ENCODE results near the gene TANGO6.

The TANGO6 gene

DNA sequence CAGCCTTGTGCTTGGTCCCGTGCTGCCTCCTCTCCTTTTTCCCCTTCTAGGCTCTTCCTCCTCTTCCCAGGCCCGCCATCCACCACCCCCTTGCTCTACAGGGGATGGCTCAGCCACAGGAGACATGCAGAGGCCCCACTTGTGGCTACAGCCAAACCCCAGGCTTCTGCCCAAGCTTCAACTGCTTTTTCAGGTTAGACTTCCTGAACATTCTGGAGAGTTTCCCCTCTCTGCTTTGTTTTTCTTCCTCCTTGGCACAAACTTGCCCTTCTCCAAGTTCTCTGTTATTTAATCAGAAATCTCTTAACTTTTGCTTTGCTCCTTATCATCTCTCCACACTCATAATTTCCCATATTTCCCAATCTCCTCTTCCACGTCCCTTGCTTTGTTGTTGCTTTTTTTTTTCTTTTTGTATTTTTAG, 243.8 kb downstream of the TANGO6 start:
- in situ Hi-C loops (cut with HindIII; ENCODE audit: low sequenced_read_pairs) = loop anchor here (5.0 kb wide), 1 partner anchor 55 kb away; no protein-coding TSS in a partner anchor
- no peak overlapping the region for H3K4me3 ChIP-seq (ENCODE audit: low read depth, low read length)
- no peak for DNase-seq (ENCODE audit: low read depth)
- TF ChIP-seq CTCF (IDR thresholded peaks at IDR 0.05; ENCODE audit: low read depth, low read length, missing control alignments) = no peak

DNA sequence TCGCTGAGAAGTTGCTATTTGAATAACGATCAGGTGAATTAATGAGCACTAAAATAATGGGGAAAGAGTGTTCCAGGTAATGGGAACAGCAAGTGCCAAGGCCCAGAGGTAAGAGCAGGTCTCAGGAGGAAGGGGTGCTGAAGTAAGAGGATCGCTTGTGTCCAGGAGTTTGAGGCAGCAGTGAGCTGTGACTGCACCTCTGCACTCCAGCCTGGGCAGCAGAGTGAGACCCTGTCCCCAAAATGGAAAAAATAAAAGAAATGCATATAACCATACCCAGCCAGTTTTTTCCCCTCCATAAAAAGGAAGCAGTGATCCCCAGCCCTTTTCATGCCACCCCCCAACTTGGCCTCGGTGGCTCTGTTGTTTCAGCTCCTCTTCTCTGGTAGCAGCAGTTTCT, 245.4 kb downstream of the TANGO6 start:
- in situ Hi-C loops (cut with HindIII; ENCODE audit: low sequenced_read_pairs) = loop anchor here (5.0 kb wide), 1 partner anchor 56 kb away; no protein-coding TSS in a partner anchor
- no peak overlapping the region for H3K4me3 ChIP-seq (ENCODE audit: low read depth, low read length)
- no peak for TF ChIP-seq CTCF (IDR thresholded peaks at IDR 0.05; ENCODE audit: low read depth, low read length, missing control alignments)
- no peak for DNase-seq (ENCODE audit: low read depth)

DNA sequence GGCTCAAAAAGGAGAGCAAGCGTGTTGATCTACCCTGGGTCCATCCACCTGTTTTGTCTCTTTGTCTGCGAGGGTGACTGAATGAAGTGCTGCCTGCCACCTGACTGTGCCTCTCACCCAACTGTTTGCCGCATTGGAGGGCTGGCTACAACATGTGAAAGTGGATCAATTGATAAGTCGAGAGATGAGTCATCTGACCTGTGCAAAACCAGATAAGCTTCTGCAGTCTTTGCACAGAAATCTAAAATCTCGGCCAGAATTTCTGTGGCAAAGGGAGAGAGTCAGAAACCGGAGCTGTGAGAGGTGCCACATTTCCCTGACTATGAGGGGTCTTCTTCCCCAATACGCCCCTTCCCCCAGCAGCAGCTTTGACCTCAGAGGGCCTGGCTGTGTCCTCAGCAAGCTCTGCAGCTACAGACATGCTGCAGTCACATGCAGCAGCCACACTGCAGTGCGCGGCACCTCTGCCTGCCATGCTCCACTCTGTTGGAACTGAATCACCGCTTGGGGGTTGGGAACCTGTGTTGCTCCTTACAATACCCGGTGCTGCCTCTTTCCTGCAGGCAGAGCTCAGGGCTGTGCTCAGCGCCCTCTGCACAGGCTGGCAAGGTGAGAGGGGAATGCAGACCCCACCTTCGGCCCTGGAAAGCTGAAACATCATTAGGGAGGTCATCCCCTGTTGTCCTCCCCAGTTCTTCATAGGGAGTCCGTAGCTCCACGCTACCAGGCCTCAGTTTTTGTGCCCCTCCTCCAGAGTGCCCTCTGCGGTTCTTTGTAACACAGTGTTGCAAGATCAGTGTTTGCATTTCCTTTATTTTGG, 246.0 kb downstream of the TANGO6 start:
- DNase-seq (ENCODE audit: low read depth) = no peak
- in situ Hi-C loops (cut with HindIII; ENCODE audit: low sequenced_read_pairs) = loop anchor here (5.0 kb wide), 1 partner anchor 57 kb away; no protein-coding TSS in a partner anchor
- no peak for TF ChIP-seq CTCF (IDR thresholded peaks at IDR 0.05; ENCODE audit: low read depth, low read length, missing control alignments)
- H3K4me3 ChIP-seq (ENCODE audit: low read depth, low read length) = no peak overlapping the region

GRCh38 chr16:69093974-69094373, 250.6 kb downstream of the TANGO6 start:
- no peak overlapping the region for H3K4me3 ChIP-seq (ENCODE audit: low read depth, low read length)
- no peak for TF ChIP-seq CTCF (IDR thresholded peaks at IDR 0.05; ENCODE audit: low read depth, low read length, missing control alignments)
- no peak for DNase-seq (ENCODE audit: low read depth)
- in situ Hi-C loops (cut with HindIII; ENCODE audit: low sequenced_read_pairs) = no loop called here

DNA sequence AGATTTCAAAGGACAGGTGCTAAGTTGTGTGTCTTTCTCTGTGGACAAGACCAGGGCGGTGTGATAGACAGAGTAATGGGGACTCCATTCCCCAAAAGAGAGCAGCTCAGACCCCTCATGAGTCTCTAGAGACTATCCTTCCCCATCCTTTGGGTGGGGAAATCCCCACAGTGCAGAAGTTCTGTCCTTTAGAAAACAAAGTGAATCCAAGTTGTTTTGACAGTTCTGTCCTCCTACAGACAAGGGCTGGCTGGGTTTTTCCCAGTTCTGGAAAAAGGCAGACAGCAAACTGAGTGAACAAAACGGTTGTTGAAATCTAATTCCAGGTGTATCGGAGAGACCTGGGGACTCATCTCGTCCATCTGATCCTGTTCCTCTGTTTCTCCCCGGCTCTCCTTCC, 251.2 kb downstream of the TANGO6 start:
- no peak for DNase-seq (ENCODE audit: low read depth)
- in situ Hi-C loops (cut with HindIII; ENCODE audit: low sequenced_read_pairs) = no loop called here
- no peak overlapping the region for H3K4me3 ChIP-seq (ENCODE audit: low read depth, low read length)
- TF ChIP-seq CTCF (IDR thresholded peaks at IDR 0.05; ENCODE audit: low read depth, low read length, missing control alignments) = no peak

DNA sequence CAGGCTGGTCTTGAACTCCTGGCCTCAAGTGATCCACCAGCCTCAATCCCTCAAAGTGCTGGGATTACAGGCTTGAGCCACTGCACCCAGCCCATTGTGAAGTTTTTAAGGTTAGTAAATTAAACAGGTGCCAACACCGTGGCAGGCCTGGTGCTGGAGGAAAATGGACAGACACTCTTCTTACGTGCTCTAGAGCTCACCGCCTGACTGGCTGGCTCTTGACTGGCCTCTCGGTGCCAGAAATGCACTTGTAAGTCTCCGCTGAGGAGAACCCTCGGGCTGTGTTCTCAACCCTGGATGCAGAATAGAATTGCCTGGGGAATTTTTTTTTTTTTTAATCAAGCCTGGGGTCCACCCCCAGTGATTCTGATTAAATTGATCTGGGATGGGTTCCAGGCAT, 251.9 kb downstream of the TANGO6 start:
- DNase-seq (ENCODE audit: low read depth) = no peak
- in situ Hi-C loops (cut with HindIII; ENCODE audit: low sequenced_read_pairs) = no loop called here
- H3K4me3 ChIP-seq (ENCODE audit: low read depth, low read length) = no peak overlapping the region
- no peak for TF ChIP-seq CTCF (IDR thresholded peaks at IDR 0.05; ENCODE audit: low read depth, low read length, missing control alignments)
